ENCODE data around the gene SEMA4G. TPM values are rescaled to one million over a fixed set of nuclear protein-coding genes. Genes with fewer than 3 reads are reported as not detected.

The SEMA4G gene
- total RNA-seq, 1 donor from 2014 or later = 0.26 TPM

DNA sequence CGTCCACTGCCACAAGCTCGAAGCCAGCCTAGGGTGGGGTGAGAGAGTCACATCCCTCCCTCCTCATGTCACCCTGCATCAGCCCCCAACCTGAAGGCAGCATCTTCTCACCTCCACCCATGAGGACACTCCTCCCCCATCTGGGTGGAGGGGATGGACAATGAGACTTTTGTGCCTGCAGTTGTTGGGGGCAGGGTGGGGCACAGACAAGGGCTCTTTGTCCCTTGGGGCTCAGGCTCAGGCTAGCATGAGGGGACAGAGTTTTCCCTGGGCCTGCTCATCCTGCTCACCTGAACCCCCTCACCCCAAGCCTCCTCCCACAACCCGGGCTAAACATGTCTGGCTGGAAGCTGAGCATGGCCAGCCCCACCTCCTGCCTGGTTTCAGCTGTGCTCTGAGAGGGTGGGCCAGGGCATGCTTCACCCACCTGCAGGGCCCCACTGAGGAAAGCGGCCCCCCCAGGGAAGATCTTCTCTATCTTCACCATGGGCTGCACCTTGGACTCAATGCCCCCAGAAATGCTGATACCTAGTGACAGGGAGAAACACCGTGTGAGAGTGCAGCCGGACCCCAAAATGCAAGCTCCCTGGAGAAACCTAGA lies 39.6 kb downstream of the SEMA4G start:
- no peak overlapping the region for H3K4me3 ChIP-seq (ENCODE audit: low read depth, low read length)
- H3K36me3 ChIP-seq (ENCODE audit: control insufficient read depth, insufficient read depth, low read length) = peaks cover 9% of the 10 kb centered on the region
- TF ChIP-seq CTCF (IDR thresholded peaks at IDR 0.05; ENCODE audit: insufficient read depth, low read length, severe bottlenecking) = no peak
- H3K27me3 ChIP-seq (ENCODE audit: control insufficient read depth, insufficient read depth, low read length) = no peaks in the 10 kb centered on the region
- DNase-seq (ENCODE audit: low read depth) (no peak), FAIRE-seq (no peak)

GRCh38 chr10:101010329-101010728 lies 41.0 kb downstream of the SEMA4G start:
- no peak for FAIRE-seq
- TF ChIP-seq CTCF (IDR thresholded peaks at IDR 0.05; ENCODE audit: insufficient read depth, low read length, severe bottlenecking) = no peak
- Histone ChIP-seq H3K36me3 (ENCODE audit: control insufficient read depth, insufficient read depth, low read length) (peaks cover 5% of the 10 kb centered on the region), H3K27me3 (ENCODE audit: control insufficient read depth, insufficient read depth, low read length) (no peaks in the 10 kb centered on the region), H3K4me3 (ENCODE audit: low read depth, low read length) (no peak overlapping the region)
- DNase-seq (ENCODE audit: low read depth) = no peak

DNA sequence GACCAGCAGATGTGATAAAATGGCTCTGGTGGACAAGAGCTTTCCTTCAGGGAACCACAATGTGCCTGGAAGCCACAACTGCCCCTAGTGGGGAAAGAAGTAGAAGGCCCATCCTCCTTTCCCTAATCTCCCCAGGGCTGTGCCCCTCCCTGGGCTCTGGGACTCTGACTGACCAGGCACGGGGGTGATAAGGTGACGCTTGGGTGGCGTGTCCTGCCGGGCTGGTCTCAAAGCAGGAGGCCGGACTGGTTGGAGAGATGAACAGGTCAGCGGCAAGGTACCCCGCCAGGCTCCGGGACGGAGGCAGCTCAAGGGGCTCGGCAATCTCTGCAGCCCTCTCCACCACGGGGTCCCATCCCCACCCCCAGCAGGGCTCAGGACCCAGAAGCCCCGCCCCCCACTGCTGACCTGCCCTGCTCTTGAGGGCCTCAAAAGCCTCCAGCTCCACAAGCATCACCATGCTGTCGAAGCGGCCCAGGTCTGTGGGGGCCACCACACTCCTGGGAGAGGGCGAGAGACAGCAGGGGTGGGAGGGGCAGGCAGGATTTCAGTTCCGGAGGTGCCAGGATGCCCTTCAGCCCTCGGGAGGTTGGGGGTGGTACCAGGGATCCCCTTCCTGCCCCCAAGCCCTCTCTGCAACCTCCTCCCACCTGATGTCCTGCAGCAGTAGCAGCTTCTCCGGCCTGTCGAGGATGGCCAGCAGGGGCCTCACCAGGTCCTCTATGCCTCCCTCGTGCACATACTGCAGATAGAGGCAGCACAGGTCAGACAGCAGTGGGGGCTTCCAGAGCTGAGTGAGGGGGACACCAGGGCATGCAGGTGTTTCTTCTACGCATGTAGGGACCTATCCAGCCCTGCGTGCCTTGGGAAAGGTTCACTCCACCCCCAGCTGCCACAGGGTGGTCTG lies 42.5 kb downstream of the SEMA4G start:
- H3K36me3 ChIP-seq (ENCODE audit: control insufficient read depth, insufficient read depth, low read length) = no peaks in the 10 kb centered on the region

DNA sequence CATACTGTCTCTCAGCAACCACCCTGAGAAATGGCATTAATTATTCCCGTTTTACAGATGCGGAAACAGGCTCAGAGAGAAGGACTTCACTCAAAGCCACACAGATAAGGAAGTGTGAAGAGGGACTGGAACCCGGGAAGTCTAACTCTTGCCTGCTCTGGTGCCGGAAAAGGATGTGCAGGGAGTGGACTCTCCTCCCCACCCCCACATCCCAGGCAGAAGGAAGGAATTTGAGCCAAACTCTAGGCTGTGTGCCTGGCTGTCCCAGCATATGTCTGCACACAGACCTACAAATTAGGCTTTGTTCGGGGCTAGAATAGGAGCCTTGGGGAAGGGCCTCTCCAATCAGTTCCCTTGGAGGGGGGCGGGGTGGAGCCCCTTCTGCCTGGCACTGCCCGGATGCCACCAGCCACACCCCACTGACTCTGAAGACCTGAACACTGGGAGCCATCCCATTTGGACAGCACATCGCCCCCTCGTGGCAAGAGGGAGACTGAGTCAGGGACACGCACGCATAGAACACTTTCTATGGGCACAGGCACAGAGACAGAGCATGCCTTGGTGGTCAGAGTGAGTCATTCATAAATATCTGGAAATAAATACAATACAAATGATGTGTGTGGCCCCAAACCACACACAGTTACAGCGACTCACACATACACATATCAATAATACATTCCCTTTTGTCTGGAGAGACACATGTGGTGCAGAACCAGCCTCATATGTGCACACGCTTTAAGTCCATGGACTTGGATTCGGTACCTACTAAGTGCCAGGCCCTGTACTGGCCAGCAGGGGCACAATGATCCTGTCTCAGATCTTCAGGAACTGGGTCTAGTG lies 43.4 kb downstream of the SEMA4G start:
- no peak overlapping the region for H3K4me3 ChIP-seq (ENCODE audit: low read depth, low read length)
- FAIRE-seq (no peak), DNase-seq (ENCODE audit: low read depth) (peak; percentile 87)
- H3K27me3 ChIP-seq (ENCODE audit: control insufficient read depth, insufficient read depth, low read length) = peaks cover 1% of the 10 kb centered on the region
- peak; percentile 74 for TF ChIP-seq CTCF (IDR thresholded peaks at IDR 0.05; ENCODE audit: insufficient read depth, low read length, severe bottlenecking)
- no peaks in the 10 kb centered on the region for H3K36me3 ChIP-seq (ENCODE audit: control insufficient read depth, insufficient read depth, low read length)

More for the DNA sequence above, 42.5 kb downstream of the SEMA4G start:
- FAIRE-seq = no peak
- H3K27me3 ChIP-seq (ENCODE audit: control insufficient read depth, insufficient read depth, low read length) = no peaks in the 10 kb centered on the region
- no peak for DNase-seq (ENCODE audit: low read depth)
- TF ChIP-seq CTCF (IDR thresholded peaks at IDR 0.05; ENCODE audit: insufficient read depth, low read length, severe bottlenecking) = peak; percentile 45
- no peak overlapping the region for H3K4me3 ChIP-seq (ENCODE audit: low read depth, low read length)

DNA sequence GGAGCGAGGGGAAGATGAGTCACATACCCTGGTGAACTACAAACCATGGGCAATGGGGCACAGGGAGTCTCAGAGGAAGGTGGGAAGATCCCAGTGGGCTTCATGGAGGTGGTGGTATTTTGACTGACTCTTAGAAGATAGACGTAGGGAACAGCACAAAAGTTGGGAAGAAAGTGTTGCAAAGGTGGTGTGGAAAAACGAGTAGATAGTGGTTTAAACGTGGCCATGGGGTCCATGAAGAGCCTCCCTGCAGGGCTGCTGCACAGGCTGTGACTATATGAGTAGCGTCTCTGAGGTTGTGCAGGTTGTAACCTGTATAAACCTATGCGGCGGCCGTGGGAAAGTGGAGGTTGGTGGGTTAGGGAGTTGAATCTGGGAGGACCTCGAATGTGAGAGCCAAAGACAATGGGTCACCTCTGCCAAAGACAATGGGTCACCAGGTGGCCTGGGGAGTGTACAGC lies 44.1 kb downstream of the SEMA4G start:
- FAIRE-seq (no peak), DNase-seq (ENCODE audit: low read depth) (peak; percentile 58)
- Histone ChIP-seq H3K27me3 (ENCODE audit: control insufficient read depth, insufficient read depth, low read length) (peaks cover 6% of the 10 kb centered on the region), H3K4me3 (ENCODE audit: low read depth, low read length) (no peak overlapping the region), H3K36me3 (ENCODE audit: control insufficient read depth, insufficient read depth, low read length) (no peaks in the 10 kb centered on the region)
- TF ChIP-seq CTCF (IDR thresholded peaks at IDR 0.05; ENCODE audit: insufficient read depth, low read length, severe bottlenecking) = no peak

All from bronchial epithelial cell (primary cell).